Endothelial cell of umbilical vein (primary cell): Measurements from ENCODE around the gene SLC12A9. TPM values are rescaled to one million over a fixed set of nuclear protein-coding genes. Genes with fewer than 3 reads are reported as not detected.

Source experiments
- BruUV-seq: library from RNA; stranded (reverse); fragments of 400-500 nt; replicated peaks from 2 replicates; lab custom pipeline; 2021; lab: Mats Ljungman, UMichigan
- CTCF ChIA-PET: fragments of 300-600, 350-600 bp; sonication (Branson Sonifier 250); formaldehyde crosslinking; loops from one replicate; lab custom pipeline; 2021; ENCODE audit warnings: antibody characterized with exemption, inconsistent platforms; lab: Charles Lee
- POLR2A ChIA-PET: fragments of 300-600, 350-600 bp; sonication (Branson Sonifier 250); formaldehyde crosslinking; loops from one replicate; lab custom pipeline; 2021; ENCODE audit warnings: antibody characterized with exemption, inconsistent platforms; lab: Charles Lee
- DNase-seq: peaks from one replicate; pipeline ENCODE4 v3.0.0-alpha.2; 2011; ENCODE audit warnings: low read depth, low spot score
- FAIRE-seq: peaks from 2 replicates; lab custom pipeline; 2011; peaks lifted over from hg19 to GRCh38; lab: Jason Lieb, UNC
- H2AFZ ChIP-seq: 2 replicates; pipeline ENCODE4 v1.6.0; 2012; ENCODE audit warnings: low read depth, low read length, control low read depth, inconsistent platforms
- H3K27ac ChIP-seq: 2 replicates; pipeline ENCODE4 v1.5.1; 2011; ENCODE audit warnings: low read depth, mild to moderate bottlenecking, control low read depth, low read length, moderate library complexity; ENCODE audit not compliant: insufficient read depth
- H3K27me3 ChIP-seq, 2 experiments: 2 replicates each; pipeline versions ENCODE4 v1.6.0 to v1.6.1; 2011; ENCODE audit warnings: low read length in 2 of 2, mixed read lengths in 1 of 2; ENCODE audit not compliant: control insufficient read depth in 2 of 2, insufficient read depth in 2 of 2
- H3K36me3 ChIP-seq, 2 experiments: 2 replicates in 1 of 2; 3 replicates in 1 of 2; pipeline ENCODE4 v1.5.1; 2011; ENCODE audit warnings: low read length in 2 of 2, mild to moderate bottlenecking in 1 of 2, moderate library complexity in 1 of 2; ENCODE audit not compliant: control insufficient read depth in 2 of 2, insufficient read depth in 2 of 2; ENCODE audit errors: extremely low read depth in 1 of 2
- H3K4me1 ChIP-seq: 3 replicates; pipeline ENCODE4 v1.5.1; 2011; ENCODE audit warnings: mild to moderate bottlenecking, low read length; ENCODE audit not compliant: control insufficient read depth, insufficient read depth; ENCODE audit errors: extremely low read depth
- H3K4me2 ChIP-seq: 2 replicates; pipeline ENCODE4 v1.6.1; 2011; ENCODE audit warnings: low read length, control low read depth, mixed read lengths; ENCODE audit not compliant: insufficient read depth
- H3K4me3 ChIP-seq, 3 experiments: fragments of 200-600 bp in 1 of 3; sonication (generic), shearing (Covaris generic) in 1 of 3; replicated peaks in 1 of 3; 2 replicates each; pipeline ENCODE4 v1.5.1; 2011 to 2016; ENCODE audit warnings: control low read depth in 3 of 3, low read length in 3 of 3, mild to moderate bottlenecking in 2 of 3, inconsistent platforms in 1 of 3, low read depth in 1 of 3, moderate library complexity in 1 of 3; ENCODE audit not compliant: insufficient read depth in 1 of 3
- H3K79me2 ChIP-seq: 2 replicates; pipeline ENCODE4 v1.6.0; 2012; ENCODE audit warnings: low read length, inconsistent platforms; ENCODE audit not compliant: control insufficient read depth, insufficient read depth
- H3K9ac ChIP-seq: replicated peaks from 2 replicates; pipeline ENCODE3; 2011; ENCODE audit warnings: low read length, control low read depth; ENCODE audit not compliant: insufficient read depth; ENCODE audit errors: extremely low read depth
- H3K9me1 ChIP-seq: replicated peaks from 3 replicates; pipeline ENCODE4 v1.6.0; 2011; ENCODE audit warnings: mild to moderate bottlenecking, low read length; ENCODE audit not compliant: control insufficient read depth, insufficient read depth; ENCODE audit errors: extremely low read depth
- H3K9me3 ChIP-seq: replicated peaks from 2 replicates; pipeline ENCODE4 v1.5.1; 2012; ENCODE audit warnings: low read length, inconsistent platforms; ENCODE audit not compliant: control insufficient read depth, insufficient read depth
- H4K20me1 ChIP-seq: replicated peaks from 2 replicates; pipeline ENCODE3; 2011; ENCODE audit warnings: mild to moderate bottlenecking, low read length; ENCODE audit not compliant: control insufficient read depth, insufficient read depth; ENCODE audit errors: extremely low read depth
- EZH2 ChIP-seq: IDR thresholded peaks from 2 replicates; pipeline ENCODE4 v1.6.1; 2012; ENCODE audit warnings: borderline replicate concordance, low read depth, mild to moderate bottlenecking, moderate library complexity, low read length, inconsistent platforms; ENCODE audit not compliant: severe bottlenecking
- FOS ChIP-seq: IDR thresholded peaks from 2 replicates; pipeline ENCODE4 v1.6.1; 2011; ENCODE audit warnings: mild to moderate bottlenecking, low read length, moderate library complexity, borderline replicate concordance; ENCODE audit not compliant: insufficient read depth
- GATA2 ChIP-seq: IDR thresholded peaks from 2 replicates; pipeline ENCODE4 v1.7.0; 2011; ENCODE audit warnings: low read depth, mild to moderate bottlenecking, moderate library complexity, mixed read lengths, low read length; ENCODE audit not compliant: insufficient read length, insufficient read depth
- JUN ChIP-seq: IDR thresholded peaks from 2 replicates; pipeline ENCODE4 v1.6.1; 2011; ENCODE audit warnings: borderline replicate concordance, low read depth; ENCODE audit not compliant: insufficient read length, insufficient read depth
- POLR2A ChIP-seq: IDR thresholded peaks from 2 replicates; pipeline ENCODE4 v1.6.1; 2012; ENCODE audit warnings: low read depth, mild to moderate bottlenecking, control low read depth, low read length
- dilution Hi-C: fragments of 300-500 bp; cut with MboI; formaldehyde crosslinking; loops from one replicate; pipeline ENCODE4 v1.15.0; 2019; ENCODE audit warnings: low sequenced_read_pairs; ENCODE audit not compliant: extremely low pct_ligation_motif_present
- intact Hi-C: fragments of 100-400 bp; cut with micrococcal nuclease; formaldehyde crosslinking; loops from one replicate; pipeline ENCODE4 v1.10.0; 2022
- polyA plus RNA-seq, 4 experiments: library from polyadenylated mRNA; depleted of rRNA in 3 of 4; stranded (reverse) in 3 of 4; unstranded in 1 of 4; fragments of >200 nt; gene quantifications; 2 replicates each; pipeline versions ENCODE4 v1.2.1 to v1.2.3, GENCODE V29; 2011 to 2012; ENCODE audit warnings: missing spikeins in 1 of 4
- total RNA-seq: library from RNA; stranded (reverse); gene quantifications from 2 replicates; pipeline ENCODE4 v1.2.3, GENCODE V29; 2021
- TF ChIP-seq, protein P1 (sequence below), 2 donors: IDR thresholded peaks; 1 replicate in 1 of 2; 2 replicates in 1 of 2; pipeline ENCODE4 v1.5.1; 2011; ENCODE audit warnings: low read length in 2 of 2, mild to moderate bottlenecking in 2 of 2, moderate library complexity in 2 of 2, control low read depth in 1 of 2, inconsistent platforms in 1 of 2, low read depth in 1 of 2; ENCODE audit not compliant: insufficient read depth in 1 of 2; ENCODE audit errors: extremely low read depth in 1 of 2
- TF ChIP-seq, protein P2 (sequence below): IDR thresholded peaks from 2 replicates; pipeline ENCODE4 v1.6.1; 2011; ENCODE audit not compliant: insufficient read depth, insufficient read length

The SLC12A9 gene
- total and polyA plus RNA-seq, 2 donors (not counting 3 experiments of a cell fraction or from before 2014, with no cell fraction given), result 35.0 to 37.0 TPM

DNA sequence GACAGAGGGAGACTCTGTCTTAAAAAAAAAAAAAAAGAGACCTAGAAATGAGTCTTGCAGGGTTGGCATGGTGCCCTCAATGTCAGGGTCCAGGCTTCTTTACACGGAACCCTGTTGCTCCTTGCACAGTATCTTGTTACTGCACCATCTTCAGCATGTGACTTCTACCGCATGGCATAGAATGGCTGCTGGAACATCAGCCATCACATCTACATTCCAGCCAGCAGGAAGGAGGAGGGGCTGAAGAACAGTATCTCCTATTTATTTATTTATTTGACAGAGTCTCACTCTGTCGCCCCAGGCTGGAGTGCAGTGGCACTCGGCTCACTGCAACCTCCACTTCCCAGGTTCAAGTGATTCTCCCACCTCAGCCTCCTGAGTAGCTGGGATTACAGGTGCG is 46.9 kb downstream of the SLC12A9 start:
- intact Hi-C loops (loop anchor here (10.0 kb wide), 2 partner anchors 265 to 395 kb away; partner anchors contain the start of gene VGF), dilution Hi-C loops (no loop called here)
- Histone ChIP-seq H3K9me3 (no peaks in the 10 kb centered on the region), H3K79me2 (no peaks in the 10 kb centered on the region), H4K20me1 (no peaks in the 10 kb centered on the region), H3K9ac (no peak overlapping the region), H2AFZ (no peak overlapping the region), H3K4me2 (no peak overlapping the region), H3K36me3 (no peaks in the 10 kb centered on the region), H3K27ac (no peak overlapping the region), H3K4me1 (peaks cover 5% of the 10 kb centered on the region), H3K27me3 (peaks cover 9 to 19% of the 10 kb centered on the region in 2 experiments), H3K9me1 (no peaks in the 10 kb centered on the region), H3K4me3 (no peak overlapping the region)
- DNase-seq (no peak), FAIRE-seq (no peak)
- TF ChIP-seq FOS, result no peak
- TF ChIP-seq POLR2A, result no peak
- TF ChIP-seq, protein P1, sequence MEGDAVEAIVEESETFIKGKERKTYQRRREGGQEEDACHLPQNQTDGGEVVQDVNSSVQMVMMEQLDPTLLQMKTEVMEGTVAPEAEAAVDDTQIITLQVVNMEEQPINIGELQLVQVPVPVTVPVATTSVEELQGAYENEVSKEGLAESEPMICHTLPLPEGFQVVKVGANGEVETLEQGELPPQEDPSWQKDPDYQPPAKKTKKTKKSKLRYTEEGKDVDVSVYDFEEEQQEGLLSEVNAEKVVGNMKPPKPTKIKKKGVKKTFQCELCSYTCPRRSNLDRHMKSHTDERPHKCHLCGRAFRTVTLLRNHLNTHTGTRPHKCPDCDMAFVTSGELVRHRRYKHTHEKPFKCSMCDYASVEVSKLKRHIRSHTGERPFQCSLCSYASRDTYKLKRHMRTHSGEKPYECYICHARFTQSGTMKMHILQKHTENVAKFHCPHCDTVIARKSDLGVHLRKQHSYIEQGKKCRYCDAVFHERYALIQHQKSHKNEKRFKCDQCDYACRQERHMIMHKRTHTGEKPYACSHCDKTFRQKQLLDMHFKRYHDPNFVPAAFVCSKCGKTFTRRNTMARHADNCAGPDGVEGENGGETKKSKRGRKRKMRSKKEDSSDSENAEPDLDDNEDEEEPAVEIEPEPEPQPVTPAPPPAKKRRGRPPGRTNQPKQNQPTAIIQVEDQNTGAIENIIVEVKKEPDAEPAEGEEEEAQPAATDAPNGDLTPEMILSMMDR (IDR thresholded peaks at IDR 0.05; ENCODE audit: extremely low read depth in 1 of 2, insufficient read depth in 1 of 2, low read depth in 1 of 2, low read length in 2 of 2), result no peak
- TF ChIP-seq, protein P2, sequence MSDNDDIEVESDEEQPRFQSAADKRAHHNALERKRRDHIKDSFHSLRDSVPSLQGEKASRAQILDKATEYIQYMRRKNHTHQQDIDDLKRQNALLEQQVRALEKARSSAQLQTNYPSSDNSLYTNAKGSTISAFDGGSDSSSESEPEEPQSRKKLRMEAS, result no peak
- POLR2A ChIA-PET, result no interaction called here
- CTCF ChIA-PET, result interaction anchor here (1.1 to 5.7 kb wide), 7 partner anchors 149 to 178 kb away, joined by 3 to 57 read pairs (median 4); no protein-coding TSS in a partner anchor
- no TSS peak for BruUV-seq

DNA sequence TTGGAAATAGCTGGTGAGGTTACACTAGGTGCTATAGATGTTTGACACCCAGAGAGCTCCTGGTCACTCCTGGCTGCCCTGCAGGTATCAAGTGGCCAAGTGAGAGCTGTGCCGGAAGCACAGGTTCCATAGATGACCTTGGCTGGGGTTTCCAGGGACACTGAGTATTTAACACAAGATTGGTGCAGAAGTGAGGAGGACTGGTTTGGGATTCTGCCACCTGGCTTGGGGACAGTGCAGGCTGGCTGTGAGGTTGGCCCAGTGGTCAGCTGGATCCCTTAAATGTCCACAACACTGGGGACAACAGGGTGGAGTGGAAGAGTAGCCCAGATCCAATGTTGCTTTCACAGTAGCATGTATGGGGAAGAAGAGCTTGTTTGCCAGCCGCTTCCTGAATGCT is 48.5 kb downstream of the SLC12A9 start:
- POLR2A ChIA-PET, result interaction anchor here (0.7 kb wide), 1 partner anchor 321 kb away, joined by 3 read pairs; no protein-coding TSS in a partner anchor
- Histone ChIP-seq H3K36me3 (no peaks in the 10 kb centered on the region), H3K79me2 (no peaks in the 10 kb centered on the region), H3K4me1 (no peaks in the 10 kb centered on the region), H3K9ac (no peak overlapping the region), H2AFZ (no peak overlapping the region), H3K4me3 (no peak overlapping the region), H3K4me2 (no peak overlapping the region), H4K20me1 (no peaks in the 10 kb centered on the region), H3K9me1 (no peaks in the 10 kb centered on the region), H3K9me3 (no peaks in the 10 kb centered on the region), H3K27me3 (peaks cover 7 to 8% of the 10 kb centered on the region in 2 experiments), H3K27ac (no peak overlapping the region)
- dilution Hi-C loops (no loop called here), intact Hi-C loops (no loop called here)
- no peak for DNase-seq
- no TSS peak for BruUV-seq
- CTCF ChIA-PET, result interaction anchor here (1.3 to 5.7 kb wide), 2 partner anchors 158 to 176 kb away, joined by 3 to 21 read pairs; no protein-coding TSS in a partner anchor
- TF ChIP-seq JUN (no peak), EZH2 (no peak), GATA2 (no peak), POLR2A (no peak), FOS (no peak)
- TF ChIP-seq, protein P2, result no peak
- FAIRE-seq, result no peak
